Measurements from ENCODE around the gene FCHSD1.

DNA sequence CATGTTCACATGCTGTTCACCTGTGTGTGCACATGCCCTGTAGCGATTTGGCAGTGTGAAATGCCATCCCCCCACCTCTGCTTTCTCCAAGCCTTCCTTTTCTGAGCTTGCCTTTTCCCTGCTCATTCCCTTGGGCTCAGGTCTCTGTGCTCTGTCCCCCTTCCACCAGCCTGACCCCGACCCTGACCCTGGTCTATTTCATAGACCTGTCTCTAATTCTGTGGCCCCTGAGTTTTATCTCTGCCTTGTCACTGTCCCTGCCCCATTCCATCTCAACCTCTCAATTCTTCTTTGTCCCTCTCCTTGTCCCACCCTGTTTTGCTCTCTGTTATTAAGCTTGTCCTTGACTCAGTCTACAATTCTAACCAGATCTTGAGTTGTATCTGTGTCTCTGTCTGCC is 30.1 kb upstream of the FCHSD1 start:
- TF ChIP-seq, protein P1, sequence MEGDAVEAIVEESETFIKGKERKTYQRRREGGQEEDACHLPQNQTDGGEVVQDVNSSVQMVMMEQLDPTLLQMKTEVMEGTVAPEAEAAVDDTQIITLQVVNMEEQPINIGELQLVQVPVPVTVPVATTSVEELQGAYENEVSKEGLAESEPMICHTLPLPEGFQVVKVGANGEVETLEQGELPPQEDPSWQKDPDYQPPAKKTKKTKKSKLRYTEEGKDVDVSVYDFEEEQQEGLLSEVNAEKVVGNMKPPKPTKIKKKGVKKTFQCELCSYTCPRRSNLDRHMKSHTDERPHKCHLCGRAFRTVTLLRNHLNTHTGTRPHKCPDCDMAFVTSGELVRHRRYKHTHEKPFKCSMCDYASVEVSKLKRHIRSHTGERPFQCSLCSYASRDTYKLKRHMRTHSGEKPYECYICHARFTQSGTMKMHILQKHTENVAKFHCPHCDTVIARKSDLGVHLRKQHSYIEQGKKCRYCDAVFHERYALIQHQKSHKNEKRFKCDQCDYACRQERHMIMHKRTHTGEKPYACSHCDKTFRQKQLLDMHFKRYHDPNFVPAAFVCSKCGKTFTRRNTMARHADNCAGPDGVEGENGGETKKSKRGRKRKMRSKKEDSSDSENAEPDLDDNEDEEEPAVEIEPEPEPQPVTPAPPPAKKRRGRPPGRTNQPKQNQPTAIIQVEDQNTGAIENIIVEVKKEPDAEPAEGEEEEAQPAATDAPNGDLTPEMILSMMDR (IDR thresholded peaks at IDR 0.05): no peak
- TF ChIP-seq POLR2A (IDR thresholded peaks at IDR 0.05): no peak
- TF ChIP-seq EP300 (IDR thresholded peaks at IDR 0.05): no peak
